Ovary (tissue), 3 donors: ENCODE measurements around the gene NR3C1.

Experiments
- EP300 ChIP-seq: sonication (generic); formaldehyde crosslinking; IDR thresholded peaks from one replicate; pipeline ENCODE4 v1.6.1; 2017; ENCODE audit warnings: antibody characterized with exemption
- POLR2A ChIP-seq: fragments of 450-650 bp; IDR thresholded peaks from one replicate; pipeline ENCODE4 v1.6.1; 2017; ENCODE audit warnings: antibody characterized with exemption, mild to moderate bottlenecking, moderate library complexity
- TF ChIP-seq, protein P1 (sequence below), 3 donors: fragments of 450-650 bp in 2 of 3; fragments of 200-600 bp in 1 of 3; IDR thresholded peaks; one replicate each; pipeline versions ENCODE4 v1.5.1 to v1.8.0; 2016 to 2022; ENCODE audit warnings: antibody characterized with exemption in 3 of 3, mild to moderate bottlenecking in 1 of 3
- donor health status: DM: no; HTN: no; CAD: no.

GRCh38 chr5:143265995-143266394 lies 137.5 kb downstream of the NR3C1 start:
- TF ChIP-seq, protein P1, sequence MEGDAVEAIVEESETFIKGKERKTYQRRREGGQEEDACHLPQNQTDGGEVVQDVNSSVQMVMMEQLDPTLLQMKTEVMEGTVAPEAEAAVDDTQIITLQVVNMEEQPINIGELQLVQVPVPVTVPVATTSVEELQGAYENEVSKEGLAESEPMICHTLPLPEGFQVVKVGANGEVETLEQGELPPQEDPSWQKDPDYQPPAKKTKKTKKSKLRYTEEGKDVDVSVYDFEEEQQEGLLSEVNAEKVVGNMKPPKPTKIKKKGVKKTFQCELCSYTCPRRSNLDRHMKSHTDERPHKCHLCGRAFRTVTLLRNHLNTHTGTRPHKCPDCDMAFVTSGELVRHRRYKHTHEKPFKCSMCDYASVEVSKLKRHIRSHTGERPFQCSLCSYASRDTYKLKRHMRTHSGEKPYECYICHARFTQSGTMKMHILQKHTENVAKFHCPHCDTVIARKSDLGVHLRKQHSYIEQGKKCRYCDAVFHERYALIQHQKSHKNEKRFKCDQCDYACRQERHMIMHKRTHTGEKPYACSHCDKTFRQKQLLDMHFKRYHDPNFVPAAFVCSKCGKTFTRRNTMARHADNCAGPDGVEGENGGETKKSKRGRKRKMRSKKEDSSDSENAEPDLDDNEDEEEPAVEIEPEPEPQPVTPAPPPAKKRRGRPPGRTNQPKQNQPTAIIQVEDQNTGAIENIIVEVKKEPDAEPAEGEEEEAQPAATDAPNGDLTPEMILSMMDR (IDR thresholded peaks at IDR 0.05): no peak
- no peak for TF ChIP-seq EP300
- TF ChIP-seq POLR2A: no peak
